H1 (cell line): Measurements from ENCODE around the gene MICU2. TPM values are rescaled to one million over a fixed set of nuclear protein-coding genes. Genes with fewer than 3 reads are reported as not detected.

Experiments
- CTCF ChIA-PET: fragments of 300-600 bp; sonication (Branson Sonifier 250); formaldehyde crosslinking; loops from one replicate; lab custom pipeline; 2021; ENCODE audit not compliant: partially characterized antibody; lab: Charles Lee
- POLR2A ChIA-PET: fragments of 300-600 bp; sonication (Branson Sonifier 250); formaldehyde crosslinking; loops from one replicate; lab custom pipeline; 2021; ENCODE audit warnings: inconsistent platforms; ENCODE audit not compliant: partially characterized antibody; lab: Charles Lee
- DNase-seq, 2 experiments: peaks; one replicate each; pipeline versions ENCODE4 v3.0.0 to v3.0.0-alpha.2; 2010 to 2022; ENCODE audit warnings: low spot score in 2 of 2, low read depth in 1 of 2, mixed read lengths in 1 of 2
- FAIRE-seq: peaks from 2 replicates; lab custom pipeline; 2011; peaks lifted over from hg19 to GRCh38; lab: Jason Lieb, UNC
- H2AFZ ChIP-seq: 2 replicates; pipeline ENCODE4 v1.8.1; 2012; ENCODE audit warnings: low read length, inconsistent platforms
- H2AK5ac ChIP-seq: 2 replicates; pipeline ENCODE4 v1.6.1; 2013; ENCODE audit warnings: low read depth, low read length
- H2BK120ac ChIP-seq: replicated peaks from 2 replicates; pipeline ENCODE3; 2013; ENCODE audit warnings: low read depth, low read length, inconsistent platforms
- H2BK12ac ChIP-seq: 2 replicates; pipeline ENCODE4 v1.6.1; 2013; ENCODE audit warnings: low read depth, low read length
- H2BK15ac ChIP-seq: 2 replicates; pipeline ENCODE4 v1.6.1; 2013; ENCODE audit warnings: low read length
- H2BK20ac ChIP-seq: 2 replicates; pipeline ENCODE4 v1.6.1; 2013; ENCODE audit warnings: low read length
- H2BK5ac ChIP-seq: 2 replicates; pipeline ENCODE4 v1.6.1; 2013; ENCODE audit warnings: low read depth, low read length
- H3K14ac ChIP-seq: 2 replicates; pipeline ENCODE4 v1.6.1; 2013; ENCODE audit warnings: inconsistent platforms; ENCODE audit not compliant: insufficient read length
- H3K18ac ChIP-seq: 2 replicates; pipeline ENCODE4 v1.6.1; 2013; ENCODE audit warnings: low read length; ENCODE audit errors: extremely low read depth
- H3K23ac ChIP-seq: 2 replicates; pipeline ENCODE4 v1.6.1; 2013; ENCODE audit warnings: inconsistent platforms; ENCODE audit not compliant: insufficient read length
- H3K23me2 ChIP-seq: 2 replicates; pipeline ENCODE4 v1.6.1; 2013; ENCODE audit warnings: low read depth, low read length
- H3K27ac ChIP-seq: 2 replicates; pipeline ENCODE4 v1.6.1; 2011; ENCODE audit warnings: low read depth, low read length, inconsistent platforms
- H3K27me3 ChIP-seq, 4 experiments: replicated peaks in 1 of 4; 1 replicate in 1 of 4; 2 replicates in 3 of 4; pipeline versions ENCODE4 v1.6.1 to v1.8.1; 2011 to 2013; ENCODE audit warnings: low read length in 3 of 4, mild to moderate bottlenecking in 3 of 4, inconsistent platforms in 2 of 4, mixed read lengths in 2 of 4, moderate library complexity in 1 of 4; ENCODE audit not compliant: control insufficient read depth in 3 of 4, insufficient read depth in 3 of 4; ENCODE audit errors: extremely low read depth in 1 of 4
- H3K36me3 ChIP-seq, 4 experiments: 2 replicates each; pipeline versions ENCODE4 v1.6.1 to v1.8.1; 2011 to 2013; ENCODE audit warnings: mild to moderate bottlenecking in 4 of 4, low read length in 3 of 4, moderate library complexity in 2 of 4, control low read depth in 1 of 4, inconsistent platforms in 1 of 4; ENCODE audit not compliant: insufficient read depth in 4 of 4, control insufficient read depth in 2 of 4
- H3K4ac ChIP-seq: replicated peaks from 2 replicates; pipeline ENCODE3; 2013; ENCODE audit warnings: low read length, low read depth, mixed read lengths, inconsistent platforms; ENCODE audit not compliant: insufficient read length
- H3K4me1 ChIP-seq, 4 experiments: replicated peaks in 1 of 4; 1 replicate in 1 of 4; 2 replicates in 3 of 4; pipeline versions ENCODE4 v1.6.1 to v1.8.1; 2011 to 2013; ENCODE audit warnings: low read length in 3 of 4, inconsistent platforms in 2 of 4, mixed read lengths in 1 of 4; ENCODE audit not compliant: insufficient read depth in 4 of 4, control insufficient read depth in 3 of 4
- H3K4me2 ChIP-seq, 2 experiments: 2 replicates each; pipeline versions ENCODE4 v1.6.1 to v1.8.1; 2011 to 2013; ENCODE audit warnings: low read depth in 2 of 2, low read length in 2 of 2, control low read depth in 1 of 2, inconsistent platforms in 1 of 2, mild to moderate bottlenecking in 1 of 2; ENCODE audit not compliant: insufficient read depth in 1 of 2
- H3K4me3 ChIP-seq, 4 experiments: fragments of 200-600, 300-600 bp in 1 of 4; sonication (generic), shearing (Covaris generic), sonication (Bioruptor Twin) in 1 of 4; 2 replicates each; pipeline versions ENCODE4 v1.5.1 to v1.8.1; 2011 to 2016; ENCODE audit warnings: low read length in 4 of 4, low read depth in 3 of 4, control low read depth in 2 of 4, inconsistent platforms in 2 of 4, mild to moderate bottlenecking in 2 of 4, mixed read lengths in 1 of 4, moderate library complexity in 1 of 4; ENCODE audit not compliant: insufficient read depth in 2 of 4; ENCODE audit errors: extremely low read depth in 1 of 4
- H3K56ac ChIP-seq: replicated peaks from 2 replicates; pipeline ENCODE3; 2013; ENCODE audit warnings: low read depth, mild to moderate bottlenecking, mixed read lengths, low read length, inconsistent platforms; ENCODE audit not compliant: insufficient read length
- H3K79me1 ChIP-seq: 2 replicates; pipeline ENCODE4 v1.6.1; 2013; ENCODE audit warnings: low read depth, low read length, control low read depth
- H3K79me2 ChIP-seq, 2 experiments: 2 replicates each; pipeline versions ENCODE4 v1.6.1 to v1.8.1; 2012 to 2013; ENCODE audit warnings: low read length in 2 of 2, mild to moderate bottlenecking in 2 of 2, inconsistent platforms in 1 of 2; ENCODE audit not compliant: insufficient read depth in 2 of 2, control insufficient read depth in 1 of 2
- H3K9ac ChIP-seq, 4 experiments: replicated peaks in 1 of 4; 1 replicate in 1 of 4; 2 replicates in 3 of 4; pipeline versions ENCODE4 v1.6.1 to v1.8.1; 2011 to 2013; ENCODE audit warnings: low read depth in 3 of 4, low read length in 3 of 4, control low read depth in 2 of 4, mild to moderate bottlenecking in 2 of 4, moderate library complexity in 2 of 4, inconsistent platforms in 1 of 4; ENCODE audit errors: extremely low read depth in 1 of 4
- H3K9me3 ChIP-seq, 2 experiments: 2 replicates each; pipeline versions ENCODE4 v1.6.1 to v1.8.1; 2012 to 2013; ENCODE audit warnings: mild to moderate bottlenecking in 2 of 2, moderate library complexity in 2 of 2, control low read depth in 1 of 2, inconsistent platforms in 1 of 2, low read depth in 1 of 2, low read length in 1 of 2, mixed read lengths in 1 of 2; ENCODE audit not compliant: insufficient read depth in 2 of 2
- H4K20me1 ChIP-seq, 2 experiments: replicated peaks in 1 of 2; 2 replicates each; pipeline versions ENCODE3 to v1.8.1; 2011 to 2013; ENCODE audit warnings: inconsistent platforms in 2 of 2, low read length in 2 of 2, mild to moderate bottlenecking in 1 of 2; ENCODE audit not compliant: insufficient read depth in 2 of 2, control insufficient read depth in 1 of 2
- H4K5ac ChIP-seq: 2 replicates; pipeline ENCODE4 v1.6.1; 2013; ENCODE audit warnings: low read length, low read depth, mixed read lengths, inconsistent platforms; ENCODE audit not compliant: insufficient read length
- H4K8ac ChIP-seq: 2 replicates; pipeline ENCODE4 v1.8.0; 2013; ENCODE audit warnings: mild to moderate bottlenecking, moderate library complexity, low read length, inconsistent platforms; ENCODE audit not compliant: insufficient read depth; ENCODE audit errors: extremely low read depth
- H4K91ac ChIP-seq: replicated peaks from 2 replicates; pipeline ENCODE3; 2013; ENCODE audit warnings: low read length, mixed read lengths, inconsistent platforms; ENCODE audit not compliant: insufficient read length
- BCL11A ChIP-seq, 2 experiments: IDR thresholded peaks; one replicate each; pipeline ENCODE4 v1.6.1; 2011; ENCODE audit warnings: low read depth in 2 of 2, low read length in 2 of 2, mild to moderate bottlenecking in 2 of 2
- CHD1 ChIP-seq: IDR thresholded peaks from 2 replicates; pipeline ENCODE4 v1.6.1; 2012; ENCODE audit warnings: low read depth, low read length, improper control_type of control experiment
- GTF2F1 ChIP-seq: IDR thresholded peaks from 2 replicates; pipeline ENCODE4 v1.6.1; 2012; ENCODE audit warnings: low read depth, low read length, improper control_type of control experiment, borderline replicate concordance
- JUN ChIP-seq: IDR thresholded peaks from 2 replicates; pipeline ENCODE4 v1.6.1; 2011; ENCODE audit warnings: low read depth, mild to moderate bottlenecking, improper control_type of control experiment, low read length
- JUND ChIP-seq: IDR thresholded peaks from 2 replicates; pipeline ENCODE4 v1.6.1; 2011; ENCODE audit warnings: mild to moderate bottlenecking, improper control_type of control experiment, low read length
- PHF8 ChIP-seq: fragments of 200-600 bp; sonication (generic); conservative IDR thresholded peaks from 2 replicates; pipeline ENCODE4 v1.7.1; 2012; ENCODE audit warnings: low read depth, mild to moderate bottlenecking, inconsistent platforms, low read length, moderate library complexity
- RBBP5 ChIP-seq: IDR thresholded peaks from 2 replicates; pipeline ENCODE4 v1.7.1; 2012; ENCODE audit warnings: low read depth, mild to moderate bottlenecking, inconsistent platforms, low read length, moderate library complexity, borderline replicate concordance
- SIRT6 ChIP-seq: IDR thresholded peaks from one replicate; pipeline ENCODE4 v1.7.1; 2012; ENCODE audit warnings: low read length, inconsistent platforms
- SP1 ChIP-seq: IDR thresholded peaks from 2 replicates; pipeline ENCODE4 v1.6.1; 2011; ENCODE audit warnings: low read depth, low read length
- YY1 ChIP-seq: IDR thresholded peaks from 2 replicates; pipeline ENCODE4 v1.6.1; 2011; ENCODE audit warnings: low read depth, mild to moderate bottlenecking, low read length
- WGBS, 2 experiments: shearing (Covaris generic) in 1 of 2; methylation state at CpG; one replicate each; pipeline versions ENCODE4 v1.1.6 to v1.1.7; 2013 to 2015; ENCODE audit warnings: low lambda C conversion rate in 2 of 2, mixed read lengths in 2 of 2, inconsistent platforms in 1 of 2, low coverage in 1 of 2, missing lambda C conversion rate in 1 of 2; ENCODE audit not compliant: insufficient replicate concordance in 2 of 2, insufficient coverage in 1 of 2, insufficient read length in 1 of 2; ENCODE audit errors: extremely low coverage in 1 of 2, missing lambda C conversion rate in 1 of 2; 5-methylcytosine and 5-hydroxymethylcytosine counted together
- polyA plus RNA-seq, 7 experiments: library from polyadenylated mRNA; depleted of rRNA in 3 of 7; stranded (reverse) in 5 of 7; unstranded in 2 of 7; fragments of >200 nt in 5 of 7; fragments of 200-250 nt in 2 of 7; gene quantifications; 1 replicate in 5 of 7; 2 replicates in 1 of 7; 4 replicates in 1 of 7; pipeline versions ENCODE4 v1.2.1 to v1.2.3, GENCODE V29; 2011 to 2013; ENCODE audit warnings: missing spikeins in 2 of 7, mixed read lengths in 2 of 7
- total RNA-seq: library from RNA; stranded (reverse); fragmentation: NEBNext Ultra II Directional; extraction: Animal tissue kit (Norgen Biotek cat#: 25700); gene quantifications from 2 replicates; pipeline ENCODE4 v1.2.1, GENCODE V29; 2021

MICU2 gene
- total and polyA plus RNA-seq, 2 of the 8 experiments (the other 6 are each of a cell fraction or from before 2014, with no cell fraction given), result 34.6 to 36.5 TPM

GRCh38 chr13:21542563-21542962, 61.4 kb downstream of the MICU2 start:
- Histone ChIP-seq H4K91ac (no peak overlapping the region), H3K9me3 (no peaks in the 10 kb centered on the region), H3K27ac (no peak overlapping the region), H2BK12ac (no peak overlapping the region), H4K5ac (no peak overlapping the region), H3K4me3 (no peak overlapping the region), H3K79me2 (peaks cover 0 to 8% of the 10 kb centered on the region in 2 experiments; a peak in 1 of 4 replicates), H3K18ac (no peak overlapping the region), H2BK20ac (no peak overlapping the region), H2AK5ac (no peak overlapping the region), H2BK5ac (no peak overlapping the region), H3K27me3 (no peaks in the 10 kb centered on the region), H2BK120ac (no peak overlapping the region), H3K36me3 (no peaks in the 10 kb centered on the region), H3K56ac (no peak overlapping the region), H3K14ac (no peak overlapping the region), H3K23me2 (no peaks in the 10 kb centered on the region), H4K8ac (no peak overlapping the region), H3K79me1 (no peaks in the 10 kb centered on the region), H3K23ac (no peak overlapping the region), H3K4me1 (no peaks in the 10 kb centered on the region), H3K4ac (no peak overlapping the region), H2AFZ (no peak overlapping the region), H4K20me1 (peaks cover 0 to 1% of the 10 kb centered on the region in 2 experiments), H2BK15ac (no peak overlapping the region), H3K9ac (no peak overlapping the region), H3K4me2 (no peak overlapping the region)
- CTCF ChIA-PET, result no interaction called here
- no peak for FAIRE-seq
- TF ChIP-seq RBBP5 (no peak), YY1 (no peak), JUN (no peak), SIRT6 (no peak), CHD1 (no peak), SP1 (no peak), BCL11A (IDR thresholded peaks at IDR 0.05; ENCODE audit: low read depth in 2 of 2, low read length in 2 of 2) (no peak), PHF8 (no peak), GTF2F1 (no peak), JUND (no peak)
- POLR2A ChIA-PET, result no interaction called here
- 79% methylated on average over 1 of the region's 1 CpG; no CpG with 5 or more reads in 1 of the 2 experiments for WGBS, 2 experiments
- no peak for DNase-seq
